H1 (cell line): Measurements from ENCODE around the gene KATNA1. TPM values are rescaled to one million over a fixed set of nuclear protein-coding genes. Genes with fewer than 3 reads are reported as not detected.

Source experiments
- CTCF ChIA-PET: fragments of 300-600 bp; sonication (Branson Sonifier 250); formaldehyde crosslinking; loops from one replicate; lab custom pipeline; 2021; ENCODE audit not compliant: partially characterized antibody; lab: Charles Lee
- POLR2A ChIA-PET: fragments of 300-600 bp; sonication (Branson Sonifier 250); formaldehyde crosslinking; loops from one replicate; lab custom pipeline; 2021; ENCODE audit warnings: inconsistent platforms; ENCODE audit not compliant: partially characterized antibody; lab: Charles Lee
- DNase-seq, 2 experiments: peaks; one replicate each; pipeline versions ENCODE4 v3.0.0 to v3.0.0-alpha.2; 2010 to 2022; ENCODE audit warnings: low spot score in 2 of 2, low read depth in 1 of 2, mixed read lengths in 1 of 2
- FAIRE-seq: peaks from 2 replicates; lab custom pipeline; 2011; peaks lifted over from hg19 to GRCh38; lab: Jason Lieb, UNC
- H2AFZ ChIP-seq: 2 replicates; pipeline ENCODE4 v1.8.1; 2012; ENCODE audit warnings: low read length, inconsistent platforms
- H2AK5ac ChIP-seq: 2 replicates; pipeline ENCODE4 v1.6.1; 2013; ENCODE audit warnings: low read depth, low read length
- H2BK120ac ChIP-seq: replicated peaks from 2 replicates; pipeline ENCODE3; 2013; ENCODE audit warnings: low read depth, low read length, inconsistent platforms
- H2BK12ac ChIP-seq: 2 replicates; pipeline ENCODE4 v1.6.1; 2013; ENCODE audit warnings: low read depth, low read length
- H2BK15ac ChIP-seq: 2 replicates; pipeline ENCODE4 v1.6.1; 2013; ENCODE audit warnings: low read length
- H2BK20ac ChIP-seq: 2 replicates; pipeline ENCODE4 v1.6.1; 2013; ENCODE audit warnings: low read length
- H2BK5ac ChIP-seq: 2 replicates; pipeline ENCODE4 v1.6.1; 2013; ENCODE audit warnings: low read depth, low read length
- H3K14ac ChIP-seq: 2 replicates; pipeline ENCODE4 v1.6.1; 2013; ENCODE audit warnings: inconsistent platforms; ENCODE audit not compliant: insufficient read length
- H3K18ac ChIP-seq: 2 replicates; pipeline ENCODE4 v1.6.1; 2013; ENCODE audit warnings: low read length; ENCODE audit errors: extremely low read depth
- H3K23ac ChIP-seq: 2 replicates; pipeline ENCODE4 v1.6.1; 2013; ENCODE audit warnings: inconsistent platforms; ENCODE audit not compliant: insufficient read length
- H3K23me2 ChIP-seq: 2 replicates; pipeline ENCODE4 v1.6.1; 2013; ENCODE audit warnings: low read depth, low read length
- H3K27ac ChIP-seq: 2 replicates; pipeline ENCODE4 v1.6.1; 2011; ENCODE audit warnings: low read depth, low read length, inconsistent platforms
- H3K27me3 ChIP-seq, 4 experiments: replicated peaks in 1 of 4; 1 replicate in 1 of 4; 2 replicates in 3 of 4; pipeline versions ENCODE4 v1.6.1 to v1.8.1; 2011 to 2013; ENCODE audit warnings: low read length in 3 of 4, mild to moderate bottlenecking in 3 of 4, inconsistent platforms in 2 of 4, mixed read lengths in 2 of 4, moderate library complexity in 1 of 4; ENCODE audit not compliant: control insufficient read depth in 3 of 4, insufficient read depth in 3 of 4; ENCODE audit errors: extremely low read depth in 1 of 4
- H3K36me3 ChIP-seq, 4 experiments: 2 replicates each; pipeline versions ENCODE4 v1.6.1 to v1.8.1; 2011 to 2013; ENCODE audit warnings: mild to moderate bottlenecking in 4 of 4, low read length in 3 of 4, moderate library complexity in 2 of 4, control low read depth in 1 of 4, inconsistent platforms in 1 of 4; ENCODE audit not compliant: insufficient read depth in 4 of 4, control insufficient read depth in 2 of 4
- H3K4ac ChIP-seq: replicated peaks from 2 replicates; pipeline ENCODE3; 2013; ENCODE audit warnings: low read length, low read depth, mixed read lengths, inconsistent platforms; ENCODE audit not compliant: insufficient read length
- H3K4me1 ChIP-seq, 4 experiments: replicated peaks in 1 of 4; 1 replicate in 1 of 4; 2 replicates in 3 of 4; pipeline versions ENCODE4 v1.6.1 to v1.8.1; 2011 to 2013; ENCODE audit warnings: low read length in 3 of 4, inconsistent platforms in 2 of 4, mixed read lengths in 1 of 4; ENCODE audit not compliant: insufficient read depth in 4 of 4, control insufficient read depth in 3 of 4
- H3K4me2 ChIP-seq, 2 experiments: 2 replicates each; pipeline versions ENCODE4 v1.6.1 to v1.8.1; 2011 to 2013; ENCODE audit warnings: low read depth in 2 of 2, low read length in 2 of 2, control low read depth in 1 of 2, inconsistent platforms in 1 of 2, mild to moderate bottlenecking in 1 of 2; ENCODE audit not compliant: insufficient read depth in 1 of 2
- H3K4me3 ChIP-seq, 4 experiments: fragments of 200-600, 300-600 bp in 1 of 4; sonication (generic), shearing (Covaris generic), sonication (Bioruptor Twin) in 1 of 4; 2 replicates each; pipeline versions ENCODE4 v1.5.1 to v1.8.1; 2011 to 2016; ENCODE audit warnings: low read length in 4 of 4, low read depth in 3 of 4, control low read depth in 2 of 4, inconsistent platforms in 2 of 4, mild to moderate bottlenecking in 2 of 4, mixed read lengths in 1 of 4, moderate library complexity in 1 of 4; ENCODE audit not compliant: insufficient read depth in 2 of 4; ENCODE audit errors: extremely low read depth in 1 of 4
- H3K56ac ChIP-seq: replicated peaks from 2 replicates; pipeline ENCODE3; 2013; ENCODE audit warnings: low read depth, mild to moderate bottlenecking, mixed read lengths, low read length, inconsistent platforms; ENCODE audit not compliant: insufficient read length
- H3K79me1 ChIP-seq: 2 replicates; pipeline ENCODE4 v1.6.1; 2013; ENCODE audit warnings: low read depth, low read length, control low read depth
- H3K79me2 ChIP-seq, 2 experiments: 2 replicates each; pipeline versions ENCODE4 v1.6.1 to v1.8.1; 2012 to 2013; ENCODE audit warnings: low read length in 2 of 2, mild to moderate bottlenecking in 2 of 2, inconsistent platforms in 1 of 2; ENCODE audit not compliant: insufficient read depth in 2 of 2, control insufficient read depth in 1 of 2
- H3K9ac ChIP-seq, 4 experiments: replicated peaks in 1 of 4; 1 replicate in 1 of 4; 2 replicates in 3 of 4; pipeline versions ENCODE4 v1.6.1 to v1.8.1; 2011 to 2013; ENCODE audit warnings: low read depth in 3 of 4, low read length in 3 of 4, control low read depth in 2 of 4, mild to moderate bottlenecking in 2 of 4, moderate library complexity in 2 of 4, inconsistent platforms in 1 of 4; ENCODE audit errors: extremely low read depth in 1 of 4
- H3K9me3 ChIP-seq, 2 experiments: 2 replicates each; pipeline versions ENCODE4 v1.6.1 to v1.8.1; 2012 to 2013; ENCODE audit warnings: mild to moderate bottlenecking in 2 of 2, moderate library complexity in 2 of 2, control low read depth in 1 of 2, inconsistent platforms in 1 of 2, low read depth in 1 of 2, low read length in 1 of 2, mixed read lengths in 1 of 2; ENCODE audit not compliant: insufficient read depth in 2 of 2
- H4K20me1 ChIP-seq, 2 experiments: replicated peaks in 1 of 2; 2 replicates each; pipeline versions ENCODE3 to v1.8.1; 2011 to 2013; ENCODE audit warnings: inconsistent platforms in 2 of 2, low read length in 2 of 2, mild to moderate bottlenecking in 1 of 2; ENCODE audit not compliant: insufficient read depth in 2 of 2, control insufficient read depth in 1 of 2
- H4K5ac ChIP-seq: 2 replicates; pipeline ENCODE4 v1.6.1; 2013; ENCODE audit warnings: low read length, low read depth, mixed read lengths, inconsistent platforms; ENCODE audit not compliant: insufficient read length
- H4K8ac ChIP-seq: 2 replicates; pipeline ENCODE4 v1.8.0; 2013; ENCODE audit warnings: mild to moderate bottlenecking, moderate library complexity, low read length, inconsistent platforms; ENCODE audit not compliant: insufficient read depth; ENCODE audit errors: extremely low read depth
- H4K91ac ChIP-seq: replicated peaks from 2 replicates; pipeline ENCODE3; 2013; ENCODE audit warnings: low read length, mixed read lengths, inconsistent platforms; ENCODE audit not compliant: insufficient read length
- ATF2 ChIP-seq: IDR thresholded peaks from 2 replicates; pipeline ENCODE4 v1.6.1; 2012; ENCODE audit warnings: low read length, inconsistent platforms
- BACH1 ChIP-seq: IDR thresholded peaks from 2 replicates; pipeline ENCODE4 v1.6.1; 2012; ENCODE audit warnings: low read length, improper control_type of control experiment
- CBX8 ChIP-seq: fragments of 300-800, 300-1000 bp; sonication (generic); IDR thresholded peaks from 2 replicates; pipeline ENCODE4 v1.7.1; 2016; ENCODE audit warnings: low read depth, low read length, borderline replicate concordance
- CREB1 ChIP-seq: IDR thresholded peaks from 2 replicates; pipeline ENCODE4 v1.6.1; 2012; ENCODE audit warnings: inconsistent platforms
- RAD21 ChIP-seq, 2 experiments: IDR thresholded peaks in 1 of 2; conservative IDR thresholded peaks in 1 of 2; 2 replicates each; pipeline ENCODE4 v1.6.1; 2011; ENCODE audit warnings: low read depth in 2 of 2, low read length in 2 of 2, improper control_type of control experiment in 1 of 2, inconsistent platforms in 1 of 2, mild to moderate bottlenecking in 1 of 2, moderate library complexity in 1 of 2
- RFX5 ChIP-seq: IDR thresholded peaks from 2 replicates; pipeline ENCODE4 v1.6.1; 2011; ENCODE audit warnings: low read depth, low read length, improper control_type of control experiment, borderline replicate concordance
- WGBS, 2 experiments: shearing (Covaris generic) in 1 of 2; methylation state at CpG; one replicate each; pipeline versions ENCODE4 v1.1.6 to v1.1.7; 2013 to 2015; ENCODE audit warnings: low lambda C conversion rate in 2 of 2, mixed read lengths in 2 of 2, inconsistent platforms in 1 of 2, low coverage in 1 of 2, missing lambda C conversion rate in 1 of 2; ENCODE audit not compliant: insufficient replicate concordance in 2 of 2, insufficient coverage in 1 of 2, insufficient read length in 1 of 2; ENCODE audit errors: extremely low coverage in 1 of 2, missing lambda C conversion rate in 1 of 2; 5-methylcytosine and 5-hydroxymethylcytosine counted together
- polyA plus RNA-seq, 7 experiments: library from polyadenylated mRNA; depleted of rRNA in 3 of 7; stranded (reverse) in 5 of 7; unstranded in 2 of 7; fragments of >200 nt in 5 of 7; fragments of 200-250 nt in 2 of 7; gene quantifications; 1 replicate in 5 of 7; 2 replicates in 1 of 7; 4 replicates in 1 of 7; pipeline versions ENCODE4 v1.2.1 to v1.2.3, GENCODE V29; 2011 to 2013; ENCODE audit warnings: missing spikeins in 2 of 7, mixed read lengths in 2 of 7
- total RNA-seq: library from RNA; stranded (reverse); fragmentation: NEBNext Ultra II Directional; extraction: Animal tissue kit (Norgen Biotek cat#: 25700); gene quantifications from 2 replicates; pipeline ENCODE4 v1.2.1, GENCODE V29; 2021

KATNA1 gene
- total and polyA plus RNA-seq, 2 of the 8 experiments (the other 6 are each of a cell fraction or from before 2014, with no cell fraction given): 7.6 to 20.3 TPM

GRCh38 chr6:149698175-149698574 lies 49.7 kb upstream of the KATNA1 start:
- no peak overlapping the region for H3K4me2 ChIP-seq
- TF ChIP-seq ATF2: no peak
- TF ChIP-seq CREB1: no peak
- no peak for TF ChIP-seq RAD21 (IDR thresholded peaks at IDR 0.05 in 1 of 2, conservative IDR thresholded peaks at IDR 0.05 in 1 of 2; ENCODE audit: low read depth in 2 of 2, low read length in 2 of 2)
- TF ChIP-seq CBX8: no peak
- no peak for TF ChIP-seq BACH1
- no peak for TF ChIP-seq RFX5
- TF ChIP-seq, all 59 proteins: peak for 0
- FAIRE-seq: no peak
- H2BK20ac ChIP-seq: no peak overlapping the region
- no peak overlapping the region for H4K91ac ChIP-seq
- ChIA-PET POLR2A (interaction anchor here (0.6 kb wide), 1 partner anchor 110 kb away, joined by 6 read pairs; no protein-coding TSS in a partner anchor), CTCF (interaction anchor here (1.1 to 1.4 kb wide), 2 partner anchors 53 to 132 kb away, joined by 3 read pairs; partner anchors contain the start of gene GINM1)
- no peak overlapping the region for H2BK120ac ChIP-seq
- H3K27ac ChIP-seq: no peak overlapping the region
- no peaks in the 10 kb centered on the region for H3K9me3 ChIP-seq
- no peak overlapping the region for H2AK5ac ChIP-seq
- no peak overlapping the region for H3K4ac ChIP-seq
- no peak overlapping the region for H2BK5ac ChIP-seq
- peaks cover 0 to 28% (median 6%) of the 10 kb centered on the region in 4 experiments; a peak in 3 of 8 replicates for H3K36me3 ChIP-seq
- peaks cover 2 to 3% (median 2%) of the 10 kb centered on the region in 4 experiments; a peak in 4 of 7 replicates for H3K4me1 ChIP-seq
- no peak overlapping the region for H3K18ac ChIP-seq
- WGBS, 2 experiments: 96% methylated on average over 2 of the region's 2 CpGs; no CpG with 5 or more reads in 1 of the 2 experiments
- no peak overlapping the region for H2BK12ac ChIP-seq
- H3K9ac ChIP-seq: no peak overlapping the region
- H3K23ac ChIP-seq: no peak overlapping the region
- H4K20me1 ChIP-seq: peaks cover 0 to 2% of the 10 kb centered on the region in 2 experiments
- no peaks in the 10 kb centered on the region; the same call in 1 of the 2 replicates for H3K79me1 ChIP-seq
- no peak overlapping the region; the same call in 1 of the 2 replicates for H4K8ac ChIP-seq
- no peak overlapping the region for H3K4me3 ChIP-seq
- H3K14ac ChIP-seq: no peak overlapping the region
- H2AFZ ChIP-seq: no peak overlapping the region
- H4K5ac ChIP-seq: no peak overlapping the region
- no peak overlapping the region for H3K56ac ChIP-seq
- no peak overlapping the region for H2BK15ac ChIP-seq
- DNase-seq: no peak
- no peaks in the 10 kb centered on the region for H3K23me2 ChIP-seq
- peaks cover 0 to 70% of the 10 kb centered on the region in 2 experiments; a peak in 2 of 4 replicates for H3K79me2 ChIP-seq
- H3K27me3 ChIP-seq: no peaks in the 10 kb centered on the region
